ENCODE measurements around the gene JAM3.
"Not testable (repeated sequence)": the region's sequence is repeated elsewhere in the genome, so short reads cannot be mapped to it uniquely, and the experiment has no call there.

JAM3 gene

DNA sequence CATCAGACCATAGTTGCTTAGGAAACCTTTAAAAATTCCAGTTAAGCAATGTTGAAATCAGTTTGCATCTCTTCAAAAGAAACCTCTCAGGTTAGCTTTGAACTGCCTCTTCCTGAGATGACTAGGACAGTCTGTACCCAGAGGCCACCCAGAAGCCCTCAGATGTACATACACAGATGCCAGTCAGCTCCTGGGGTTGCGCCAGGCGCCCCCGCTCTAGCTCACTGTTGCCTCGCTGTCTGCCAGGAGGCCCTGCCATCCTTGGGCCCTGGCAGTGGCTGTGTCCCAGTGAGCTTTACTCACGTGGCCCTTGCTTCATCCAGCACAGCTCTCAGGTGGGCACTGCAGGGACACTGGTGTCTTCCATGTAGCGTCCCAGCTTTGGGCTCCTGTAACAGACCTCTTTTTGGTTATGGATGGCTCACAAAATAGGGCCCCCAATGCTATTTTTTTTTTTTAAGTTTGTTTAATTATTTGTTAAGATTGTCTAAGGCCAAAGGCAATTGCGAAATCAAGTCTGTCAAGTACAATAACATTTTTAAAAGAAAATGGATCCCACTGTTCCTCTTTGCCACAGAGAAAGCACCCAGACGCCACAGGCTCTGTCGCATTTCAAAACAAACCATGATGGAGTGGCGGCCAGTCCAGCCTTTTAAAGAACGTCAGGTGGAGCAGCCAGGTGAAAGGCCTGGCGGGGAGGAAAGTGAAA lies 81.5 kb downstream of the JAM3 start:
- DNase-seq: no peak

DNA sequence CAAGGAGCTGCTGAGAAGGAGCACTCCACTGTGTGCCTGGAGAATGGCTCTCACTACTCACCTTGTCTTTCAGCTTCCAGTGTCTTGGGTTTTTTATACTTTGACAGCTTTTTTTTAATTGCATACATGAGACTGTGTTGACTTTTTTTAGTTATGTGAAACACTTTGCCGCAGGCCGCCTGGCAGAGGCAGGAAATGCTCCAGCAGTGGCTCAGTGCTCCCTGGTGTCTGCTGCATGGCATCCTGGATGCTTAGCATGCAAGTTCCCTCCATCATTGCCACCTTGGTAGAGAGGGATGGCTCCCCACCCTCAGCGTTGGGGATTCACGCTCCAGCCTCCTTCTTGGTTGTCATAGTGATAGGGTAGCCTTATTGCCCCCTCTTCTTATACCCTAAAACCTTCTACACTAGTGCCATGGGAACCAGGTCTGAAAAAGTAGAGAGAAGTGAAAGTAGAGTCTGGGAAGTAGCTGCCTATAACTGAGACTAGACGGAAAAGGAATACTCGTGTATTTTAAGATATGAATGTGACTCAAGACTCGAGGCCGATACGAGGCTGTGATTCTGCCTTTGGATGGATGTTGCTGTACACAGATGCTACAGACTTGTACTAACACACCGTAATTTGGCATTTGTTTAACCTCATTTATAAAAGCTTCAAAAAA lies 82.3 kb downstream of the JAM3 start:
- no peak for DNase-seq

DNA sequence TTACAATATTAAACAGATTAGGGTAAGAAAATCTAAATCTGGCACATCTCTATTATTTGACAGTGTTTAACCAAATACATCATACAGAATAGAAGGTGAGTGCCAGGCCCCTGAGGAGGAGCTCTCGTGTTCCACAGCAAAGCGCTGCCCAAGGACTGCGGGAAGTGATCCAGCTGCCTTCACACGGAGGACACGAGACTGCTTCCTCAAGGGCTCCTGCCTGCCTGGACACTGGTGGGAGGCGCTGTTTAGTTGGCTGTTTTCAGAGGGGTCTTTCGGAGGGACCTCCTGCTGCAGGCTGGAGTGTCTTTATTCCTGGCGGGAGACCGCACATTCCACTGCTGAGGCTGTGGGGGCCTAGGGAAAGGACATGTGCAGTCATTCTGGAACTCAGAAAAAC lies 83.8 kb downstream of the JAM3 start:
- no peak for DNase-seq

DNA sequence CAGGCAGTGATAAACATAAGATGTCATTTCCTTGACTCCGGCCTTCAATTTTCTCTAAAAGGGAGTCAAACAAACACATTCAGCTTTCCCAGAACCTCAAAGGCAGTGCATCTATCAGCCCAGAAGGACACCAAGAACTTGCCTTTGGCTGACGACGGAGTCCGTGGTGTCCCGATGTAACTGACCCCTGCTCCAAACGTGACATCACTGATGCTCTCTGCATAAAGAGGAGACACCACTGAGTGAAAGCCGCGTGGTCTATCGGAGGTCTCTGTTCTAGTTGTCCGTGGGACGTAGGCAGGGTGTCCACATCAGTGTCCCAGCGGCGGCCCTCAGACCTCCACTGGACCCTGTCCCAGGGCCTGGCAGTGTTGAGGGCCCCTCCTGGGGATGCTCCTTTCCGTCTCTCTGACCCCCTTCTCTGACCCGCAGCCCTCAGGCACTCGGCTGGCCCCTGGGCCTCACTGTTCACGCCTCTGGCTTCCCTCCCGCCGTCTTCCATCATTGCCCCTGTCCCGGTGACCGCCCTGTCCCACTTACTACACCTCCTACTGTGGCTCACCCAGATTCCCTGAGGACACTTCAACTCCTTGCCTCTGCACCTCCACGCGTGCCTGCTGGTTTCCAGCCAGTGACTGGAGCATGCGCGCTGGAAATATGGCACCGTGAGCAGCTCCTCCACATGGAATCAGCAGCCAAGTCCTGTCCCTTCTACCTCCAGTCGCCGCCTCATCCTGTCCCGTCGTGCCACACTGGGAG lies 84.5 kb downstream of the JAM3 start:
- no peak for DNase-seq

DNA sequence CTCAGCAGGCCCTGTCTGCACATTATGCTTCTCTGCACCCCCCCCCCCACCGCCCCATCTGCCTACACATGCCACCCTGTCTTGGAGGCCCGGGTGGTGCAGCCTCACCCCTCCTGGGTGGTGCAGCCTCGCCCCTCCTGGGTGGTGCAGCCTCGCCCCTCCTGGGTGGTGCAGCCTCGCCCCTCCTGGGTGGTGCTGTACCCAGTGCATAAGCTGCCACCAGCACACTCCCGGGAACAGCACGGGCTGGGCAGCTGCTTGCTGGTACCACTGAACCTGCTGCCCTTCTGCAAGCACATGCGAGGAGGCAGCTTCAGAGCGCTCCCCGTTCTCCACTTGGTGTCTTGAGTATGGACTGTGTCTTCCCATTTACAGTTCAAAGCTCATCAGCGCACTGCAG lies 85.6 kb downstream of the JAM3 start:
- DNase-seq: no peak

DNA sequence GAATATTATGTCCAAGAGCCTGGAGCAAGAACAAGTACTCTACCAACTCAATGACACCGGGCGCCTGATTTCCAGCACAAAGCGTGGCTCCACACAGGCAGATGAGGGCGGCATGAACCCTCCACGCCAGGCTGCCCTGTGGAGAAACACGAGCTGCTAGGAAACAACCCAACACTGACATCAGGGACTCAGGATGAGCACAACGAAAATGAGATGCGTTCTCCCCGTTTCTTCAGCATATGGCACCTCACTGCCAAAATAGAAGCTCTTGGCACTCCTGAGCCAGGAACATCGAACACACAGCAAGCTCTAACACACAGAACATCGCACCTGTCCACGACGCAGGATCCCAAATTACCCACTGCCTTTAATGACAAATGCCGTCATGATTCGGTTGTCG lies 86.6 kb downstream of the JAM3 start:
- DNase-seq: no peak

DNA sequence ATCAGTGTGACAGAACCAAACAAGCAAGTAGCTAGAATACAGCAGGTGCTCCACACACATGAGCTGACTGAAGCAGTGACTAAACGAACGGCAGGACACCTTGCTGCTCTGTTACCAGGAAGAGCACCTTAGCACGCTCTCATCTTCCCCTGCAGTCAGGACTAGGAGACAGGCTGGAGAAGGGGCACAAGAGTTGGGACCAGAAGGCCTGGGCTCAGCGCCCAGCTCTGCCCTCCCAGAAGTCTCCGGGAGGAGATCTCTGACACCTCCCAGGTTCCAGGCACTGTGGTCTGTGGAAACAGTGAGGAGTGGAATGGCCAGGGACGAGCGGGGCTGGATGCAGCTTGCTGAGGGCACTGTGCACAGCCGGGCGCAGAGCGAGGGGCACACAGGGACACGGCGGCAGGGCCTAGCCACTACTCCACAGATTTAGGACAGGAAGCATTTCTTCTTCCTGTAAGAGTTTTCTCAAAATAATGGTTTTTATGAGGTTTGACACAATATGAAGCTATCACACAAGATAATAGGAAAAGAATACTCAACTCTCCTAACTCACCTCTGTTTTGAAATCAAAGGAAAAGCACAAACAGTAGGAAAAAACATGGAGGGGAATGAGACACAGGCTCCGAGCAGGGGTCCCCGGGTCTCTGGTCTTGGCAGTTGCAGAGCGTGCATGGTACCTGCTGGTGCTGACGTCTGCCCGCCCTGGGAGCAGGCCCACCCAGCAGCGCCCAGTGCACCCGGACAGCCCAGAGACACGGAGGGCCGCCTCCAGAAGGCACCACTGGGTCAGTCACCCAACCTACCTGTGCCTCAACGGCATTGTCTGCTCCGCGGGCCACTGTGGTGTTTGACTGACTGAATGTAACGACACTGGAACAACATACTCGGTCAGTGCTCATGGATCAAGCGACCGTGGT lies 87.3 kb downstream of the JAM3 start:
- no peak for DNase-seq

DNA sequence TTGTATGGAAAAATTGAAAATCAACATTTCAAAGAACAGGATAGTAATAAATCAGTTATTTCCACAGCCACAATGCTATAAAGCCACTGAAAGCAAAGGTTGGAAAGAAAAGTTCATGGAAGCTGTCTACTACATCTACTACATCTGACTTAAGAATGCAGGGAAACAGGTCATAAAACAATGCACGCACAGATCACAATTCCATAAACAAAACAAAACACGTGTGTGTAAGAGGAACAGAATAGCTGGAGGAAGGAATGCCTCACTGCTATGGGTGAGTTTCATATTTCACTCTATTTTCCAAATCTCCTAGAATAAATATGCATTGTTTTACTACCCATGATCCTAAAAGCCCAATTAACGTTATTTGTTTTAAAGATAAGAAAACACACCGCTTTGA lies 88.6 kb downstream of the JAM3 start:
- no peak for DNase-seq

DNA sequence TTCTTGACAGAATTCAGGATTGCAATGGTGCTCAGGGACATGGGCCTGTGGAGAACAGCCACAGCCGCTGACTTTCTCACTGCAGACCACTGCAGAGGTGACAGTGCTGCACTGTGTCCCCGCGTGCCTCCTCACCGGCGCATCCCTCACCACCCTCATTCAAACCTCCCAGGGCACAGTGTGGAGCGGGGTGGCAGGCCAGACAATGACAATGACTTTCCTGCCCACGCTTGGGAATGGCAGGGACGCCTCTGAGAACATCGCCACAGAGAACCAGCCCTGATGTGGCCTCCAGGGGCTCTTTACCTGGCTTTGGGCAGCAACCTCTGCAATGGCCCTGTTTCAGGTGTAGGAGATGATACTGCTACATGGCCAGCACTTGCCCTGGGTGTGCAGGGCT lies 89.2 kb downstream of the JAM3 start:
- no peak for DNase-seq

DNA sequence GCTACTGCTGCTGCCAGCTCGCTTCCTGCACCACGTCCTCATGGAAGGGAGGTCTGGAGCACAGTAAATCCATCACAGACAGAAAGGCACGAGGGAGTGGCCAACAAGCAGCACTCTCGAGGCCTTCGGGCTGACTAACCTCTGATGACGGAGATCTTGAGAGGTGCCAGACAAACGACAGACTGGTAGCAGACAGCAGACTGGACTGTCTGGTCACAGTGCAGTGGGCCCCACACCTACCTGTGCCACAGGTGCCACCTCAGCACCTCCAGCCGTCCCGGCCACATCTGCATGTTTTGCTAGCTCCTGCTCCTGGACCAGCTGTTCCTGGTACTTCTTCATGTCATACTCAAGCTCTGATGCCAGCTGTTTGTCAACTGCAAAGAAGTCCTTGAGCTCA lies 90.8 kb downstream of the JAM3 start:
- DNase-seq: no peak

DNA sequence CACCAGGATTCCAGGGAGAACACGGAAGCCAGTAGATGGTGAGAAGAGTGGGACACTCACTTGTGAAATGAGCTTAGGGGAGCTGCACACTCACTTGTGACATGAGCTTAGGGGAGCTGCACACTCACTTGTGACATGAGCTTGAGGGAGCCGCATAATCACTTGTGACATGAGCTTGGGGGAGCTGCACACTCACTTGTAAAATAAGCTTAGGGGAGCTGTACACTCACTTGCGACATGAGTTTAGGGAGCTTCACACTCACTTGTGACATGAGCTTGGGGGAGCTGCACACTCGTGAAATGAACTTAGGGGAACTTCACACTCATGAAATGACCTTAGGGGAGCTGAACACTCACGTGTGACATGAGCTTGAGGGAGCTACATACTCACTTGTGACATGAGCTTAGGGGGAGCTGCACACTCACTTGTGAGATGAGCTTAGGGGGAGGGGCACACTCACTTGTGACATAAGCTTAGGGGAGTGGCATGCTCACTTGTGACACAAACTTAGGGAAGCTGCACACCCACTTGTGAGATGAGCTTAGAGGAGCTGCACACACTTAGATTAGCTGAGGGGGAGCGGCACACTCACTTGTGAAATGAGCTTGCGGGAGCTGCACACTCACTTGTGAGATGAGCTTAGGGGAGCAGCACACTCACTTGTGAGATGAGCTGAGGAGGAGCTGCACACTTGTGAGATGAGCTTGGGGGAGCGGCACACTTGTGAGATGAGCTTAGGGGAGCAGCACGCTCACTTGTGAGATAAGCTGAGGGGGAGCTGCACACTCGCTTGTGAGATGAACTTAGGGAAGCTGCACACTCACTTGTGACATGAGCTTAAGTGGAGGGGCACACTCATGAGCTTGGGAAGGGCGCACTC lies 95.9 kb downstream of the JAM3 start:
- DNase-seq: peak; percentile 20 to 48

DNA sequence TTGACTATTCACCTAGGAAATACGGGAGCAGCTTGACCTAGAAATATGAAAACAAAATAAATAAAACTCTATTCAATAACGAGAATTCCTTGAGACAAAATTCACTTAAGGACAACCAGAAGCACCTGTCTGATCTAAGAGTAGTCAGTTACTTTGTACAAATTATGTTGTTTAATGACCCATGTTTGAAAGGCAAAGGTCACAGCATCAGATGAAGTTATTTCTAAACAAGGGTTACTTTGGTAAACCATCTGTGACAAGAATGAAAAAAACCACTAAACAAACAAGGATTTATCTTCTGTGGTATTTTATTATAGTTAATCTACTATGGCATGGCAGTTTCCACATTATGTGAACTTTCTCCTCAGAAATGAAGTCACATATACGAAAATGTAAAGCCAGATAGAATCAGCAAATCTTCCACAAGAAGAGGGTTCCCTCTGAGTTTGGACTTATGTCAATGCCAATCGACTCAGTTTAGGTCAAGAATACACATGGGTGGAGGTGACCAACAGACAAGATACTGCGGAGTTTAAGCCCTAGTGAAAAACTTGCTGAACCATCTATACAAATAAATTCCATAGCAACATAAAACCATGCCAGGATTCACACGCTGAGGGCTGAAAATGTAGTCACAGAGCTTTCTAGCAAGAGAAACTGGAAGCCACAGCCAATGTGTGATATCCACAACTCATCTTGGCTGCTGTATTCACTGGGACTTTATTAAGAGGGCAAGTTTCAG lies 101.5 kb downstream of the JAM3 start:
- no peak for DNase-seq

DNA sequence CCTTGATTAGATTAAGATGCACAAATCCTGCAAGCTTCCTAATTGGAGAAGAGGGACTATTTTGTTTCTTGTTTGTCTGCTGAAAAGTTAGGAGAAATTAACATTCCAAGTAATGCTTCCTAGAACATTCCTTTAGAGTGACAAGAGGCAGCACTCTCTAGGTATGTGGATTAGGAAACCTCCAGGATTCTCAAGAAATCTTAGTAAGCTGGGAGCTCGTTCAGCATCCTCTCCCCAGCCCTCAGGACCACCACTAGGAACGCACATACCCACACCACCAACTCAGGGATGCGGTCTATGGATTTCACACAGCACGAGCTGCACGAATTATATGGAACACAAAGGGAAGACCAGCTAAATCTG lies 102.0 kb downstream of the JAM3 start:
- no peak for DNase-seq

DNA sequence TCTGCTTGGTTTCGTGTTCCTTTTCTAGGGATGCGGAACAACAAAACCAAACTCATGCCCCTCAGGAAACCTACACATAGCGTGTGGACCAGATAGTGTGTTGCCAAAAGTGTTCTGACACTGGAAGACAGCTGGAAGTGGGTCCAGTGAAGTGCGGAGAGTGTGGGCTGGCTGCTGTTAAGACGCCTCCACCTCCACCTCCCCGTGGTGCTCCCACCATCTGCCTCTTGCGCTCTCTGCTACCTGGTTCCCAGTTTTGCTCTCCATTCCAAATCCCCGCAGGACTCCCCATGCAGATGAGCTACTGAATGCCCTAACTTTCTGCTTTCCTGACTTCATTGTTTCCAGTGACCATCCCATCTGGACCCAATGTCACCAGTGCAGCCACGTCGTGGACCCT lies 103.1 kb downstream of the JAM3 start:
- DNase-seq: no peak

DNA sequence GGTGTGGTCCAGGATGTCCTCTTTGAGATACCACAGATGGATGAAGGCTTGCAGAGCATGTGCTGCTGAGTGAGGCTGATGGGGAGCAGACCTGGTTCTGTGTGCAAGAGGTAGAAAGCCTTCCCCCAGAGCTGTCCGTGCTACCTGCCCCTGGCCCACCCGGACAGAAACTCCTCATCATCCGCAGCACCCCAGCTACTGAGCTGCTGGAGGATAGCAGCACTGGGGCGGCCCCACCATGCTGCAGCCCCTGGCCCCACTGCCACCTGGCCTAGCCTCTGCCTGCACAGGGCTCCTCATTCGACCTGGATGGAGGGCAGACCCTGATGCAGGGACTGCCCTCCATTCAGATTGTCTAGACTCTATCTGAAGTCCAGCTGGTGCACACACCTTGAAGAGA lies 104.4 kb downstream of the JAM3 start:
- DNase-seq: no peak

DNA sequence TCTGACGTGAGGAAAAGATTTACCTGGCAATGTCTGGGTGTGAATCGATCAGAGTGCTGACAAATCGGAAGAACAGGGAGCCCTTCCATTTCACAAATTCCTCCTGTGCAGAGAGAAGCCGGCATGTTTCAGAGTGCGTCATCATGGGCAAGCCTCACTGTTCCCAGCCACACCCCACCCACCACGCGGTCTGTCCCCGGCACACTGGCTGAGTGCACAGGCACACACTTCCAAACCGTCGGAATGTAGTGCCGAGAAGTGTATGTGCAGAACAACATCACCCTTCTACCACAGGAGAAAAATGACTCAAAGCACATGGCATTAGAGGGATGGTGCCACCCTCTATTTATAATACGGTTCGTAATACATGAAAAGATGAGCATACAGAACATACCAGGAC lies 107.4 kb downstream of the JAM3 start:
- no peak for DNase-seq

DNA sequence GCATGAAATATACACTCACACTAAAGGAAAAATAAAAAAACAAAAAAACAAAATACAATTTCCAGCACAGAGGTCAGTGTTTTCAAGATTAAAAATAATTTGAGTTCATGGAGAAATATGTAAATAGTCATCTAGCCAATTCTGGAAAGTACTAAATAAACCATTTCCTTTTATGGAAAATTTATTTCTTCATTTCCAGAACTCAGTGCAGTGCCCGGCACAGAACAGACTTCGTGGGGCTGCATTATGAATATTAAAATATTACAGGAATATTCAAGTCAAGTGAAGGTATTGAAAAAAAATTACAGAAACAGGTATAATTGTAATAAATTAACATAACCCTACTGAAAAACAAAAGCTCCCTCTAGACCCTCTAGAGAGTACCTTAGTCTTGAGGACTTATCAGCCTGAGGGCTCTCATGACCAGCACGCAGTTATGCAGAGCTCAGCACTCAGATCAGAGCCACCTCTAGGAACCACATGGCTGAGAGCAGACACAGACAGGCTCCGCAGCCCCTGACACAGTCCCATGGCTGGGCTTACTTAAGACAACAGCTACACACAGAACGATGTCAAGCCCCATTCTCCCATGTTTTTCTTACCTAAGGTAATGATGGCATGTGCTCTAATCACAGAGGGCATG lies 109.3 kb downstream of the JAM3 start:
- DNase-seq: no peak

DNA sequence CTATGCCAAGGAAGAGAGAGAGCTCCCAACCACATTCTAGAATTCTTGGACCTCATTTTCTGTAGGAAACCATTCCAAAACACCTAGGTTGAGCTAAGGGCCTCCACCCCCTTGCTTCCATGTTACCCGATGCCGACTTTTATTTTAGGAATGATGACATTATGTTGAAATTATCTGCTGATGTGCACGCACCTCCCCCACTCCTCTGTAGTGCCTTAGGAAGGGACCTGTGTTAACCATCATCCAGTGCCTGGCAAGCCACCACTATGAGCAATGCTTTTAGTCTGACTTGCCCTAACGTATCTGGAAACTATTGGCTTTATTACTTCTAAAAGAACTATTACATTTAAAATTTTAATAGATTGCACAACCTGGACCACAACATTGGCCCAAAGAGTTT lies 112.8 kb downstream of the JAM3 start:
- DNase-seq: no peak

DNA sequence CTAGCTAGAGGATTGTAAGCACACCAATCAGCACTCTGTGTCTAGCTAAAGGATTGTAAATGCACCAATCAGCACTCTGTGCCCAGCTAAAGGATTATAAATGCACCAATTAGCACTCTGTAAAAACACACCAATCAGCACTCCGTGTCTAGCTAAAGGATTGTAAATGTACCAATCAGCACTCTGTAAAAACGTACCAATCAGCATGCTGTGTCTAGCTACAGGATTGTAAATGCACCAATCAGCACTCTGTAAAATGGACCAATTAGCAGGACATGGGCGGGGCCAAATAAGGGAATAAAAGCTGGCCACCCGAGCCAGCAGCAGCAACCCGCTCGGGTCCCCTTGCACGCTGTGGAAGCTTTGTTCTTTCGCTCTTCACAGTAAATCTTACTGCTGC lies 119.2 kb downstream of the JAM3 start:
- DNase-seq: not testable (repeated sequence)

DNA sequence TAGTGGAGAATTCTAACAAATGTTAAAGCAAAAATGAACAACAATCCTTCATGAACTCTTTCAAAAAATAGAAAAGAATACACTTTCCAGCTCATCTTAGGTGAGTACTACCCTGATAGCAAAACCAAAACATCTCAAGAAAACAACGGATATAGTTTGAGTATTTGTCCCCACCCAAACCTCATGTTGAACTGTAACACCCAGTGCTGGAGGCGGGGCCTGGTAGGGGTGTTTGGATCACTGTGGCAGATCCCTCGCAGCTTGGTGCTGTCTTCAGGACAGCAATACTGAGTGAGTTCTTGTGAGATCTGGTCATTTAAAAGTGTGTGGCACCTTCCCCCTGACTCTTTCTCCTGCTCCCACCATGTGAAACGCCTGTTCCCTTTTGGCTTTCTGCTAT lies 127.9 kb downstream of the JAM3 start:
- no peak for DNase-seq

DNA sequence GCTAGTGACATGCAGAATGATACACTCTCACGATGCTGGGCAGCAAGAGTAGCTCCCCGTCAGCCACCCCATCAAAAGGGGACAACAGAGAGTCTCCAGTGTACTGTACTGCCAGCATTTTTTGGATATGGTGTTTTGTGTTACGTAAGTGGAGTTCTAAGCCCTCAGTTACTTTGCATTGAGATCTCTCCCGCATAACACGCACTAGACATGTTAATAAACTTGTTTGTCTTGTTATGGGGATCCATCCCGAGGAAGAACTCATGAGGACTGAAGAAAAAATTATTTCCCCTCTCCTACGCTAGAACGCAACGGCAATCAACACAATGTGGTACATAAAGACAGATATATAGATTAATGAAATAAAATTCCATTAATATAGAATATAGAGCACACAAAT lies 130.7 kb downstream of the JAM3 start:
- no peak for DNase-seq

All from SHP77 (cell line).